AG04450 (cell line): ENCODE measurements around the gene DYNLT5. TPM values are rescaled to one million over a fixed set of nuclear protein-coding genes. Genes with fewer than 3 reads are reported as not detected.
"Not testable (repeated sequence)": the region's sequence is repeated elsewhere in the genome, so short reads cannot be mapped to it uniquely, and the experiment has no call there.

ENCODE experiments used
- CTCF ChIA-PET: fragments of 300-600, 350-600 bp; formaldehyde crosslinking; extraction: SDS; loops from one replicate; lab custom pipeline; 2022; ENCODE audit warnings: antibody characterized with exemption, inconsistent platforms; lab: Charles Lee
- POLR2A ChIA-PET: fragments of 350-600 bp; formaldehyde crosslinking; extraction: SDS; loops from one replicate; lab custom pipeline; 2021; ENCODE audit warnings: antibody characterized with exemption, inconsistent platforms; lab: Yijun Ruan, JAX
- DNase-seq: peaks from one replicate; pipeline ENCODE4 v3.0.0-alpha.2; 2011; ENCODE audit warnings: low read depth, low spot score
- H3K27ac ChIP-seq: one replicate; pipeline ENCODE4 v1.5.1; 2012; ENCODE audit warnings: low read depth, low read length, control low read depth
- H3K27me3 ChIP-seq: one replicate; pipeline ENCODE4 v1.6.0; 2012; ENCODE audit warnings: low read length; ENCODE audit not compliant: control insufficient read depth, insufficient read depth
- H3K4me3 ChIP-seq: 2 replicates; pipeline ENCODE4 v1.5.1; 2011; ENCODE audit warnings: mild to moderate bottlenecking, low read depth, low read length, control low read depth
- H3K9me3 ChIP-seq: 2 replicates; pipeline ENCODE4 v1.5.1; 2012; ENCODE audit warnings: low read length; ENCODE audit not compliant: control insufficient read depth, insufficient read depth
- polyA plus RNA-seq: library from polyadenylated mRNA; depleted of rRNA; stranded (reverse); fragments of >200 nt; gene quantifications from 2 replicates; pipeline ENCODE4 v1.2.3, GENCODE V29; 2011
- TF ChIP-seq, protein P1 (sequence below): IDR thresholded peaks from 2 replicates; pipeline ENCODE4 v1.5.1; 2011; ENCODE audit warnings: low read depth, low read length, control low read depth, inconsistent platforms

The DYNLT5 gene
- polyA plus RNA-seq, 1 experiment: 0.98 TPM

DNA sequence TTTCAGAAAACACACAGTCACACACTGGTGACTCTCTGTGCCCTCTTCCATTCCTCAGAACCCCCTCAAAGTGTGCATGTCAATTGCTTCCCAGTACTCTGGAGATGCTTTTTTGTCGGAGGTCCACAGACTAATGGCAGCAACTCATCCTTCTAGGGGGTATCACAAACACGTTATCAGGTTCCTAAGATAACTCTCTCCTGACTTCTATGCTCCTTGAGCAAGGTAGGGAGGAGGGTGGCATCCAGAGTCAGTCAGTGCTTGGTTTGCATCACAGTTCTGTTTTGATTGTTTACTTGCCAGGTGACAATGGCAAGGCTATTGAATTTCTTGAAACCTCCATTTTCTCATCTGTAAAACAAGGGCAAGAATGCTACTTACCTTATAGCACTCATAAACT lies 39.4 kb upstream of the DYNLT5 start:
- CTCF ChIA-PET: no interaction called here
- Histone ChIP-seq H3K4me3 (no peak overlapping the region), H3K9me3 (no peaks in the 10 kb centered on the region), H3K27ac (no peak overlapping the region), H3K27me3 (no peaks in the 10 kb centered on the region)
- TF ChIP-seq, protein P1, sequence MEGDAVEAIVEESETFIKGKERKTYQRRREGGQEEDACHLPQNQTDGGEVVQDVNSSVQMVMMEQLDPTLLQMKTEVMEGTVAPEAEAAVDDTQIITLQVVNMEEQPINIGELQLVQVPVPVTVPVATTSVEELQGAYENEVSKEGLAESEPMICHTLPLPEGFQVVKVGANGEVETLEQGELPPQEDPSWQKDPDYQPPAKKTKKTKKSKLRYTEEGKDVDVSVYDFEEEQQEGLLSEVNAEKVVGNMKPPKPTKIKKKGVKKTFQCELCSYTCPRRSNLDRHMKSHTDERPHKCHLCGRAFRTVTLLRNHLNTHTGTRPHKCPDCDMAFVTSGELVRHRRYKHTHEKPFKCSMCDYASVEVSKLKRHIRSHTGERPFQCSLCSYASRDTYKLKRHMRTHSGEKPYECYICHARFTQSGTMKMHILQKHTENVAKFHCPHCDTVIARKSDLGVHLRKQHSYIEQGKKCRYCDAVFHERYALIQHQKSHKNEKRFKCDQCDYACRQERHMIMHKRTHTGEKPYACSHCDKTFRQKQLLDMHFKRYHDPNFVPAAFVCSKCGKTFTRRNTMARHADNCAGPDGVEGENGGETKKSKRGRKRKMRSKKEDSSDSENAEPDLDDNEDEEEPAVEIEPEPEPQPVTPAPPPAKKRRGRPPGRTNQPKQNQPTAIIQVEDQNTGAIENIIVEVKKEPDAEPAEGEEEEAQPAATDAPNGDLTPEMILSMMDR: no peak
- DNase-seq: no peak
- POLR2A ChIA-PET: no interaction called here

DNA sequence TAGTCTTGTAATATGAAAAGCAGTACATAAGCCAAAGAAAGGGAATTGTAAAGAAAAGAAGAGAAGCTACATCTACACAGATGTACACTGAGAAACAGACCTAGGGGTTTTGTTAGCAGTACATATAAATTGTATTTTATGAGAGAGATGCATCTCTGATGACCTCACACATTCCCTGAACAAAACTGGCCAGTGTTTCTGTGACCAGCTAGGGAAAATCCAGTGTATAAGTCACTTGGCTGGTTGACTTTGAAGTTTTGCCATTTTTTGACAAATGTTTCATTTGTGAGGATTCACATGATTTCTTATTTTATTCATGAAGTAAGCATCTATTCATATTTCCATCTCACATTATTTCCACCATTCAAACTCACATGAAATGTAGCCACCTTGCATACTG lies 28.3 kb upstream of the DYNLT5 start:
- no peaks in the 10 kb centered on the region for H3K9me3 ChIP-seq
- TF ChIP-seq, protein P1: no peak
- CTCF ChIA-PET: no interaction called here
- peak; percentile 6 for DNase-seq
- no peak overlapping the region for H3K27ac ChIP-seq
- POLR2A ChIA-PET: no interaction called here
- no peak overlapping the region for H3K4me3 ChIP-seq
- H3K27me3 ChIP-seq: no peaks in the 10 kb centered on the region

DNA sequence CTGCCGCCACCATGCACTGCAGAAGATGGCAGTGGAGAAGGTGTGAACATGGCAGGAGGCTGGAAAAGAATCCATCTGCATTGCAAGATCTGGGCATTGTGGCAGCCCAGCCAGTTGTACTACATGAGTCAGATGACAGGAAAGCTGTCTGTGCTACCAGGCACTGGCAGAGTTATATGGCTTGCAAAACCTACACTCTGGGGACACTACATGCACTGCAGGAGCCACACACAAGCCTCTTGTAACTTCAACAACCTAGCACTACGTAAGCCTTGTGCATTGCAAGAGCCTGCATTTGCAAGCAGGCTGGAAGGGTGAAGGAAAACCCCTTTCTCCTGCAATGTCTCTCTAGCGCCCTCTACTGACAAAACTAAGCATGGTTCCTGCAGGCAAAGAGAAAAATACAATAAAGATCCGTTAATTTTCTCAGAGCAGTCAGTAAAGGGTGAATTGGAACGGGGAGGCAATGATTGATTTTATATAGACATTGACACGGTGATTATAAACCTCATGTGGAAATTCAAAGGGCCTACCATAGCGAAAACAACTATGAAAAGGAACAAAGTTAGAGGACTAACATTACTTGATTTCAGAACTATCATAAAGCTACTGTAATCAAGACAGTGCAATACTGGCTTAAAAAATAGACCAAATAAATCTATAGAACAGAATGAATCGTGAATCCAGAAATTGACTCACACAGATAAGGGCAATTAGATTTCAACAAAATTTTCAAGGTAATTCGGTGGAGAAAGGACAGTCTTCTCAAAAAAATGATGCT lies 26.2 kb upstream of the DYNLT5 start:
- POLR2A ChIA-PET: interaction anchor here (0.6 kb wide), 1 partner anchor 1233 kb away, joined by 4 read pairs; no protein-coding TSS in a partner anchor
- no peaks in the 10 kb centered on the region for H3K27me3 ChIP-seq
- H3K9me3 ChIP-seq: no peaks in the 10 kb centered on the region
- H3K27ac ChIP-seq: no peak overlapping the region
- peak; percentile 41 for DNase-seq
- H3K4me3 ChIP-seq: no peak overlapping the region
- TF ChIP-seq, protein P1: peak; percentile 99
- CTCF ChIA-PET: interaction anchor here (0.6 to 2.3 kb wide), 28 partner anchors 10 to 921 kb away, joined by 3 to 19 read pairs (median 4); no protein-coding TSS in a partner anchor

DNA sequence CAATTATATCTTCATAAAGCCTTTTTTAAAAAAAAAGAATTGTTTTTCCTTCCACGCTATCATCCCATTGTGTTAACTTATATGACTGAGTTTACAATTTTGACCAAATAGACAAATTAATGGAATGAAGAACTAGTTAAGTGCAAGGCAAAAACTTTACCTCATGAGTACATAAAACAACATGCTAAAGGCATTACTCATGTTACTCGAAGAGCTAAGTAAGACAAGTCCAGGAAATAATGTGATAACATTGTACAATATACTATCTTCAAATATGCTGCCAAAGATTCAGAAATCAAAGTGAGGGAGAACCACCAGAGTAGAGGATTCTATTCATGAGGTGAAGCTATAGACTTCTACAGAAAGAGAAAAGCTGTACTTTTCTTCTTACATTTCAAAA lies 24.2 kb upstream of the DYNLT5 start:
- ChIA-PET POLR2A (no interaction called here), CTCF (no interaction called here)
- TF ChIP-seq, protein P1: no peak
- no peaks in the 10 kb centered on the region for H3K9me3 ChIP-seq
- no peak for DNase-seq
- no peak overlapping the region for H3K27ac ChIP-seq
- H3K4me3 ChIP-seq: no peak overlapping the region
- no peaks in the 10 kb centered on the region for H3K27me3 ChIP-seq

DNA sequence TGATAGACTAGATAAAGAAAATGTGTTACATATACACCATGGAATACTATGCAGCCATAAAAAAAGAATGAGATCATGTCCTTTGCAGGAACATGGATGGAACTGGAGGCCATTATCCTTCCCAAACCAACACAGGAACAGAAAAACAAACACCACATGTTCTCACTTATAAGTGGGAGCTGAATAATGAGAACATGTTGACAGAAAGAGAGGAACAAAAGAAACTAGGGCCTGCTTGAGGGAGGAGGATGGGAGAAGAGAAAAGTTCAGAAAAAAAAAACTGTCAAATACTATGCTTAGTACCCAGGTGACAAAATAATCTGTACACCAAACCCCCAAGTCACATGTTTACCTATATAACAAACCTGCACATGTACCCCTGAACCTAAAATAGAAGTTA lies 23.5 kb upstream of the DYNLT5 start:
- H3K27ac ChIP-seq, CTCF ChIA-PET, H3K9me3 ChIP-seq, DNase-seq, POLR2A ChIA-PET, H3K27me3 ChIP-seq, H3K4me3 ChIP-seq: not testable (repeated sequence)
